ENCODE data around the gene MT2A.
A peak's percentile ranks its signal among the peaks of the same experiment; 100 is the strongest.

DNA sequence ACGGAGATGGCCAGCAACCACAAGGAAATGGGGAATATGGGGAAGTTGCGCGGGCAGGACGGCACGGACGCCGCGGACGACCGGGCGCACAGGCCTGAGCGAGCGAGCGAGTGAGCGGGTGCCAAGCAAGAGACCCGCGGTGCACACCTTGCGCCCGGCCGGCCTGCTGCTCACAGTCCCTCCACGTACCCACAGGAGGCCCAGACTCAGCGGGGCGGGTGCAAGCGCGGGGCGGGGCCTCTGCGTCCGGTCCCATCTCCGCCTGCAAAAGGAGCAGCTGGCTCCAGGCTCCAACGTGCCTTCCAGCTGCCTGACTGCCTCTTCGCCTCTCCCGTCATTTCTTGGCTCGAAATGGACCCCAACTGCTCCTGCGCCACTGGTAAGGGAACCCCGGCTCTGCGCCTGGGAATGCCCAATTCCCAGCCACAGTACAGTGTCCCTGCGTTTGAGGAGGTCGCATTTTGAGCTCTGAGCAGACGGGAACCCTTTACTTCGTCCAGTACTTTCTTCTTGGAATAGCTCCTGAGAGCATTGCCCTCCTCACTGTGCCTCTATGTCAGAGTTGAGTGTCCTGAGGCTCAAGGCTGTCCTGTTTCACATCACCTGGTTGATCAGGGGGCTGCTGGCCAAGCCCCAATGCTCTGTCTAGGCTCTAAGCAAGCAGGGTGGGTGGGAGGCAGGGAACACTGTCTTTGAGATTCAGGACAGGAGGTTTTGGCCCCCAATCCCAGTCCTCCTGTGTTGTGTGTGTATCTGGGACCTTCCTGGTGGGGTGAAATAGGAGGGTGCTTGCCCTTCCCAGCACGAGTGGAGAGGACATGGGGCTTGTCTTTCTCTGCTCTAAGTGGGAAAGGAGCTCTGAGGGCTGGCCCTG is 9.1 kb downstream of the MT2A start:
- TF ChIP-seq, protein P1, sequence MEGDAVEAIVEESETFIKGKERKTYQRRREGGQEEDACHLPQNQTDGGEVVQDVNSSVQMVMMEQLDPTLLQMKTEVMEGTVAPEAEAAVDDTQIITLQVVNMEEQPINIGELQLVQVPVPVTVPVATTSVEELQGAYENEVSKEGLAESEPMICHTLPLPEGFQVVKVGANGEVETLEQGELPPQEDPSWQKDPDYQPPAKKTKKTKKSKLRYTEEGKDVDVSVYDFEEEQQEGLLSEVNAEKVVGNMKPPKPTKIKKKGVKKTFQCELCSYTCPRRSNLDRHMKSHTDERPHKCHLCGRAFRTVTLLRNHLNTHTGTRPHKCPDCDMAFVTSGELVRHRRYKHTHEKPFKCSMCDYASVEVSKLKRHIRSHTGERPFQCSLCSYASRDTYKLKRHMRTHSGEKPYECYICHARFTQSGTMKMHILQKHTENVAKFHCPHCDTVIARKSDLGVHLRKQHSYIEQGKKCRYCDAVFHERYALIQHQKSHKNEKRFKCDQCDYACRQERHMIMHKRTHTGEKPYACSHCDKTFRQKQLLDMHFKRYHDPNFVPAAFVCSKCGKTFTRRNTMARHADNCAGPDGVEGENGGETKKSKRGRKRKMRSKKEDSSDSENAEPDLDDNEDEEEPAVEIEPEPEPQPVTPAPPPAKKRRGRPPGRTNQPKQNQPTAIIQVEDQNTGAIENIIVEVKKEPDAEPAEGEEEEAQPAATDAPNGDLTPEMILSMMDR (IDR thresholded peaks at IDR 0.05 in 4 of 5, conservative IDR thresholded peaks at IDR 0.05 in 1 of 5): peak in 2 of 5 experiments; percentile 15 to 29
- TF ChIP-seq POLR2A (IDR thresholded peaks at IDR 0.05): peak; percentile 48 to 49

All from gastrocnemius medialis (tissue), 4 donors.